Endothelial cell (in vitro differentiated cells): ENCODE data around the gene MYO1E. TPM values are rescaled to one million over a fixed set of nuclear protein-coding genes. Genes with fewer than 3 reads are reported as not detected.
A peak's percentile ranks its signal among the peaks of the same experiment; 100 is the strongest.

Experiments
- DNase-seq: peaks from one replicate; pipeline ENCODE4 v3.0.0; 2021; ENCODE audit warnings: low spot score
- H3K27ac Mint-ChIP-seq: one replicate; pipeline ENCODE4 v1.8.0; 2021; ENCODE audit warnings: mixed read lengths, inconsistent platforms; ENCODE audit not compliant: unreplicated experiment
- H3K27me3 Mint-ChIP-seq: one replicate; pipeline ENCODE4 v1.8.0; 2021; ENCODE audit warnings: mild to moderate bottlenecking, moderate library complexity, mixed read lengths, inconsistent platforms; ENCODE audit not compliant: unreplicated experiment
- H3K36me3 Mint-ChIP-seq: one replicate; pipeline ENCODE4 v1.8.0; 2021; ENCODE audit warnings: mild to moderate bottlenecking, low read depth, mixed read lengths, inconsistent platforms; ENCODE audit not compliant: unreplicated experiment
- H3K4me1 Mint-ChIP-seq: one replicate; pipeline ENCODE4 v1.8.0; 2021; ENCODE audit warnings: mild to moderate bottlenecking, mixed read lengths, inconsistent platforms; ENCODE audit not compliant: unreplicated experiment
- H3K4me3 Mint-ChIP-seq: one replicate; pipeline ENCODE4 v1.8.0; 2021; ENCODE audit warnings: mild to moderate bottlenecking, mixed read lengths, inconsistent platforms; ENCODE audit not compliant: unreplicated experiment
- H3K9me3 Mint-ChIP-seq: one replicate; pipeline ENCODE4 v1.8.0; 2021; ENCODE audit warnings: mixed read lengths, inconsistent platforms; ENCODE audit not compliant: unreplicated experiment
- CTCF ChIP-seq: fragments of 200-600 bp; sonication (generic); IDR thresholded peaks from one replicate; pipeline ENCODE4 v1.5.0; 2021; ENCODE audit warnings: antibody characterized with exemption; ENCODE audit not compliant: unreplicated experiment
- total RNA-seq: library from RNA; stranded (reverse); fragmentation: NEBNext Ultra II Directional; extraction: Animal tissue kit (Norgen Biotek cat#: 25700); gene quantifications from one replicate; pipeline ENCODE4 v1.2.1, GENCODE V29; 2021; ENCODE audit not compliant: unreplicated experiment

MYO1E gene
- total RNA-seq, 1 donor from 2014 or later = 146 TPM

- no peaks in the 10 kb centered on the region for H3K9me3 Mint-ChIP-seq
- H3K4me3 Mint-ChIP-seq = no peak overlapping the region
- H3K36me3 Mint-ChIP-seq = no peaks in the 10 kb centered on the region
- no peak overlapping the region for H3K27ac Mint-ChIP-seq
- DNase-seq = no peak
- peaks cover 27% of the 10 kb centered on the region for H3K4me1 Mint-ChIP-seq
- no peaks in the 10 kb centered on the region for H3K27me3 Mint-ChIP-seq
- no peak for TF ChIP-seq CTCF
These were observed 99.4 kb downstream of the MYO1E start for GRCh38 chr15:59273234-59273633.

GRCh38 chr15:59271595-59272201, 101.0 kb downstream of the MYO1E start:
- H3K27ac Mint-ChIP-seq = no peak overlapping the region
- H3K9me3 Mint-ChIP-seq = no peaks in the 10 kb centered on the region
- H3K27me3 Mint-ChIP-seq = no peaks in the 10 kb centered on the region
- TF ChIP-seq CTCF = no peak
- H3K4me1 Mint-ChIP-seq = peaks cover 16% of the 10 kb centered on the region
- no peaks in the 10 kb centered on the region for H3K36me3 Mint-ChIP-seq
- H3K4me3 Mint-ChIP-seq = no peak overlapping the region
- DNase-seq = no peak

- Mint-ChIP-seq H3K9me3 (no peaks in the 10 kb centered on the region), H3K27me3 (no peaks in the 10 kb centered on the region), H3K36me3 (no peaks in the 10 kb centered on the region), H3K4me3 (no peak overlapping the region), H3K4me1 (no peaks in the 10 kb centered on the region), H3K27ac (no peak overlapping the region)
- no peak for TF ChIP-seq CTCF
- no peak for DNase-seq
These were observed 103.7 kb downstream of the MYO1E start for GRCh38 chr15:59268852-59269407.

GRCh38 chr15:59268168-59268851, 104.4 kb downstream of the MYO1E start:
- no peak for DNase-seq
- H3K36me3 Mint-ChIP-seq = no peaks in the 10 kb centered on the region
- no peaks in the 10 kb centered on the region for H3K9me3 Mint-ChIP-seq
- no peaks in the 10 kb centered on the region for H3K4me1 Mint-ChIP-seq
- TF ChIP-seq CTCF = no peak
- H3K27ac Mint-ChIP-seq = peak overlapping the region; percentile 10
- H3K27me3 Mint-ChIP-seq = no peaks in the 10 kb centered on the region
- no peak overlapping the region for H3K4me3 Mint-ChIP-seq

GRCh38 chr15:59266028-59266427, 106.6 kb downstream of the MYO1E start:
- Mint-ChIP-seq H3K27ac (no peak overlapping the region), H3K4me3 (no peak overlapping the region), H3K36me3 (no peaks in the 10 kb centered on the region), H3K9me3 (no peaks in the 10 kb centered on the region), H3K4me1 (no peaks in the 10 kb centered on the region), H3K27me3 (no peaks in the 10 kb centered on the region)
- TF ChIP-seq CTCF = no peak
- DNase-seq = no peak
